ENCODE results near the gene EFNA5. TPM values are rescaled to one million over a fixed set of nuclear protein-coding genes. Genes with fewer than 3 reads are reported as not detected.

The EFNA5 gene
- total RNA-seq, 1 experiment from 2014 or later, result 0.22 TPM

DNA sequence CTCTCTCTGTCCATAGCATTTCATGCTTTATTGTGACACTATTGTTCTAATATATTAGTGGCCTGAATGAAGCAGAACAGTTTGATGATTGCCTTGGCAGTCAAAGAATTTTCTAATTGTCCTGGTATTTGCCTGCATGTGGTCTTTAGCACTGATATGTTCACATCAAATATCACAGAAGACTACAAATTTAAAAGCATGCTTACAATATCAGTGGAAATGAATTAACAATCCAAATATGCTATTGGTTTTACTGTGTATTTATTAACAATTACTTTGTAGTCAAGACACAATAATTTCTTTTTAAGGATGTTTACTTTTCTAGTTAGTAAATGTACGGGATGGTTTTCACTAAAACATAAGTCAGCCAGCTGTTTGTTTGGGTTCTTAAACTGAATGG is 18.3 kb downstream of the EFNA5 start:
- ChIA-PET POLR2A (no interaction called here), RAD21 (ENCODE audit: low non-redundant PET in 1 of 2, low total read pairs in 2 of 2, uncharacterized antibody in 2 of 2, unreplicated experiment in 2 of 2) (no interaction called here), CTCF (no interaction called here)
- BruUV-seq (replicated peaks), result no TSS peak
- H3K9me2 ChIP-seq (ENCODE audit: insufficient read depth), result no peaks in the 10 kb centered on the region
- H3K4me2 ChIP-seq (ENCODE audit: low read length), result no peak overlapping the region
- intact Hi-C loops (cut with micrococcal nuclease), result no loop called here
- no peaks in the 10 kb centered on the region for H3K4me1 ChIP-seq (ENCODE audit: control insufficient read depth in 1 of 2, insufficient read depth in 2 of 2, low read length in 2 of 2)
- no peak overlapping the region for H3K27ac ChIP-seq (ENCODE audit: low read depth, low read length)
- no peaks in the 10 kb centered on the region; the same call in 1 of the 2 replicates for H4K20me1 ChIP-seq (ENCODE audit: insufficient read depth)
- H3K4me3 ChIP-seq (replicated peaks in 1 of 2; ENCODE audit: low read depth in 1 of 2, low read length in 2 of 2), result no peak overlapping the region
- no peak overlapping the region for H2AFZ ChIP-seq (ENCODE audit: low read depth, low read length, poor library complexity, severe bottlenecking)
- ATAC-seq, result no peak
- H3K9ac ChIP-seq (ENCODE audit: low read length), result no peak overlapping the region
- no peaks in the 10 kb centered on the region for H3K9me3 ChIP-seq (ENCODE audit: control insufficient read depth in 1 of 2, insufficient read depth in 1 of 2, low read depth in 1 of 2, low read length in 2 of 2)
- no peaks in the 10 kb centered on the region for H3K27me3 ChIP-seq (ENCODE audit: insufficient read depth, low read length)
- TF ChIP-seq EZH2phosphoT487 (IDR thresholded peaks at IDR 0.05; ENCODE audit: borderline replicate concordance) (no peak), ZFX (IDR thresholded peaks at IDR 0.05) (no peak), CEBPB (IDR thresholded peaks at IDR 0.05; ENCODE audit: low read depth) (no peak), SIN3A (IDR thresholded peaks at IDR 0.05; ENCODE audit: low read depth) (no peak), ZNF274 (IDR thresholded peaks at IDR 0.05; ENCODE audit: low read depth, low read length) (no peak), JUND (IDR thresholded peaks at IDR 0.05) (no peak), TCF7L2 (IDR thresholded peaks at IDR 0.05; ENCODE audit: borderline replicate concordance, extremely low read depth, insufficient read depth, insufficient read length) (no peak), YY1 (IDR thresholded peaks at IDR 0.05; ENCODE audit: extremely low read depth, insufficient replicate concordance, low read depth, low read length) (no peak)
- TF ChIP-seq, protein P1, sequence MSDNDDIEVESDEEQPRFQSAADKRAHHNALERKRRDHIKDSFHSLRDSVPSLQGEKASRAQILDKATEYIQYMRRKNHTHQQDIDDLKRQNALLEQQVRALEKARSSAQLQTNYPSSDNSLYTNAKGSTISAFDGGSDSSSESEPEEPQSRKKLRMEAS (IDR thresholded peaks at IDR 0.05), result no peak
- TF ChIP-seq, protein P2, sequence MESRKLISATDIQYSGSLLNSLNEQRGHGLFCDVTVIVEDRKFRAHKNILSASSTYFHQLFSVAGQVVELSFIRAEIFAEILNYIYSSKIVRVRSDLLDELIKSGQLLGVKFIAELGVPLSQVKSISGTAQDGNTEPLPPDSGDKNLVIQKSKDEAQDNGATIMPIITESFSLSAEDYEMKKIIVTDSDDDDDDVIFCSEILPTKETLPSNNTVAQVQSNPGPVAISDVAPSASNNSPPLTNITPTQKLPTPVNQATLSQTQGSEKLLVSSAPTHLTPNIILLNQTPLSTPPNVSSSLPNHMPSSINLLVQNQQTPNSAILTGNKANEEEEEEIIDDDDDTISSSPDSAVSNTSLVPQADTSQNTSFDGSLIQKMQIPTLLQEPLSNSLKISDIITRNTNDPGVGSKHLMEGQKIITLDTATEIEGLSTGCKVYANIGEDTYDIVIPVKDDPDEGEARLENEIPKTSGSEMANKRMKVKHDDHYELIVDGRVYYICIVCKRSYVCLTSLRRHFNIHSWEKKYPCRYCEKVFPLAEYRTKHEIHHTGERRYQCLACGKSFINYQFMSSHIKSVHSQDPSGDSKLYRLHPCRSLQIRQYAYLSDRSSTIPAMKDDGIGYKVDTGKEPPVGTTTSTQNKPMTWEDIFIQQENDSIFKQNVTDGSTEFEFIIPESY (IDR thresholded peaks at IDR 0.05; ENCODE audit: extremely low read depth, insufficient replicate concordance, low read length), result no peak
- TF ChIP-seq, protein P3, sequence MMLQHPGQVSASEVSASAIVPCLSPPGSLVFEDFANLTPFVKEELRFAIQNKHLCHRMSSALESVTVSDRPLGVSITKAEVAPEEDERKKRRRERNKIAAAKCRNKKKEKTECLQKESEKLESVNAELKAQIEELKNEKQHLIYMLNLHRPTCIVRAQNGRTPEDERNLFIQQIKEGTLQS (IDR thresholded peaks at IDR 0.05), result no peak
- TF ChIP-seq, protein P4, sequence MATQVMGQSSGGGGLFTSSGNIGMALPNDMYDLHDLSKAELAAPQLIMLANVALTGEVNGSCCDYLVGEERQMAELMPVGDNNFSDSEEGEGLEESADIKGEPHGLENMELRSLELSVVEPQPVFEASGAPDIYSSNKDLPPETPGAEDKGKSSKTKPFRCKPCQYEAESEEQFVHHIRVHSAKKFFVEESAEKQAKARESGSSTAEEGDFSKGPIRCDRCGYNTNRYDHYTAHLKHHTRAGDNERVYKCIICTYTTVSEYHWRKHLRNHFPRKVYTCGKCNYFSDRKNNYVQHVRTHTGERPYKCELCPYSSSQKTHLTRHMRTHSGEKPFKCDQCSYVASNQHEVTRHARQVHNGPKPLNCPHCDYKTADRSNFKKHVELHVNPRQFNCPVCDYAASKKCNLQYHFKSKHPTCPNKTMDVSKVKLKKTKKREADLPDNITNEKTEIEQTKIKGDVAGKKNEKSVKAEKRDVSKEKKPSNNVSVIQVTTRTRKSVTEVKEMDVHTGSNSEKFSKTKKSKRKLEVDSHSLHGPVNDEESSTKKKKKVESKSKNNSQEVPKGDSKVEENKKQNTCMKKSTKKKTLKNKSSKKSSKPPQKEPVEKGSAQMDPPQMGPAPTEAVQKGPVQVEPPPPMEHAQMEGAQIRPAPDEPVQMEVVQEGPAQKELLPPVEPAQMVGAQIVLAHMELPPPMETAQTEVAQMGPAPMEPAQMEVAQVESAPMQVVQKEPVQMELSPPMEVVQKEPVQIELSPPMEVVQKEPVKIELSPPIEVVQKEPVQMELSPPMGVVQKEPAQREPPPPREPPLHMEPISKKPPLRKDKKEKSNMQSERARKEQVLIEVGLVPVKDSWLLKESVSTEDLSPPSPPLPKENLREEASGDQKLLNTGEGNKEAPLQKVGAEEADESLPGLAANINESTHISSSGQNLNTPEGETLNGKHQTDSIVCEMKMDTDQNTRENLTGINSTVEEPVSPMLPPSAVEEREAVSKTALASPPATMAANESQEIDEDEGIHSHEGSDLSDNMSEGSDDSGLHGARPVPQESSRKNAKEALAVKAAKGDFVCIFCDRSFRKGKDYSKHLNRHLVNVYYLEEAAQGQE (IDR thresholded peaks at IDR 0.05; ENCODE audit: low read depth), result no peak
- TF ChIP-seq, protein P5, sequence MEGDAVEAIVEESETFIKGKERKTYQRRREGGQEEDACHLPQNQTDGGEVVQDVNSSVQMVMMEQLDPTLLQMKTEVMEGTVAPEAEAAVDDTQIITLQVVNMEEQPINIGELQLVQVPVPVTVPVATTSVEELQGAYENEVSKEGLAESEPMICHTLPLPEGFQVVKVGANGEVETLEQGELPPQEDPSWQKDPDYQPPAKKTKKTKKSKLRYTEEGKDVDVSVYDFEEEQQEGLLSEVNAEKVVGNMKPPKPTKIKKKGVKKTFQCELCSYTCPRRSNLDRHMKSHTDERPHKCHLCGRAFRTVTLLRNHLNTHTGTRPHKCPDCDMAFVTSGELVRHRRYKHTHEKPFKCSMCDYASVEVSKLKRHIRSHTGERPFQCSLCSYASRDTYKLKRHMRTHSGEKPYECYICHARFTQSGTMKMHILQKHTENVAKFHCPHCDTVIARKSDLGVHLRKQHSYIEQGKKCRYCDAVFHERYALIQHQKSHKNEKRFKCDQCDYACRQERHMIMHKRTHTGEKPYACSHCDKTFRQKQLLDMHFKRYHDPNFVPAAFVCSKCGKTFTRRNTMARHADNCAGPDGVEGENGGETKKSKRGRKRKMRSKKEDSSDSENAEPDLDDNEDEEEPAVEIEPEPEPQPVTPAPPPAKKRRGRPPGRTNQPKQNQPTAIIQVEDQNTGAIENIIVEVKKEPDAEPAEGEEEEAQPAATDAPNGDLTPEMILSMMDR (IDR thresholded peaks at IDR 0.05 in 2 of 3, conservative IDR thresholded peaks at IDR 0.05 in 1 of 3; ENCODE audit: borderline replicate concordance in 1 of 3, insufficient read depth in 1 of 3, low read depth in 2 of 3, low read length in 2 of 3), result no peak
- H3K36me3 ChIP-seq (ENCODE audit: control insufficient read depth in 1 of 2, insufficient read depth in 2 of 2, low read length in 2 of 2), result no peaks in the 10 kb centered on the region
- no peaks in the 10 kb centered on the region for H3K79me2 ChIP-seq (ENCODE audit: insufficient read depth, low read length)
- no peak for DNase-seq (ENCODE audit: low read depth, low spot score)
